WI38 (cell line): Measurements from ENCODE around the gene CBX2.

Experiments
- H3K4me3 ChIP-seq: 2 replicates; pipeline ENCODE4 v1.5.1; 2011; ENCODE audit warnings: low read depth, mild to moderate bottlenecking, control low read depth, low read length
- TF ChIP-seq, protein P1 (sequence below): IDR thresholded peaks from 2 replicates; pipeline ENCODE4 v1.5.1; 2012; ENCODE audit warnings: low read depth, mild to moderate bottlenecking, control low read depth, low read length

CBX2 gene

DNA sequence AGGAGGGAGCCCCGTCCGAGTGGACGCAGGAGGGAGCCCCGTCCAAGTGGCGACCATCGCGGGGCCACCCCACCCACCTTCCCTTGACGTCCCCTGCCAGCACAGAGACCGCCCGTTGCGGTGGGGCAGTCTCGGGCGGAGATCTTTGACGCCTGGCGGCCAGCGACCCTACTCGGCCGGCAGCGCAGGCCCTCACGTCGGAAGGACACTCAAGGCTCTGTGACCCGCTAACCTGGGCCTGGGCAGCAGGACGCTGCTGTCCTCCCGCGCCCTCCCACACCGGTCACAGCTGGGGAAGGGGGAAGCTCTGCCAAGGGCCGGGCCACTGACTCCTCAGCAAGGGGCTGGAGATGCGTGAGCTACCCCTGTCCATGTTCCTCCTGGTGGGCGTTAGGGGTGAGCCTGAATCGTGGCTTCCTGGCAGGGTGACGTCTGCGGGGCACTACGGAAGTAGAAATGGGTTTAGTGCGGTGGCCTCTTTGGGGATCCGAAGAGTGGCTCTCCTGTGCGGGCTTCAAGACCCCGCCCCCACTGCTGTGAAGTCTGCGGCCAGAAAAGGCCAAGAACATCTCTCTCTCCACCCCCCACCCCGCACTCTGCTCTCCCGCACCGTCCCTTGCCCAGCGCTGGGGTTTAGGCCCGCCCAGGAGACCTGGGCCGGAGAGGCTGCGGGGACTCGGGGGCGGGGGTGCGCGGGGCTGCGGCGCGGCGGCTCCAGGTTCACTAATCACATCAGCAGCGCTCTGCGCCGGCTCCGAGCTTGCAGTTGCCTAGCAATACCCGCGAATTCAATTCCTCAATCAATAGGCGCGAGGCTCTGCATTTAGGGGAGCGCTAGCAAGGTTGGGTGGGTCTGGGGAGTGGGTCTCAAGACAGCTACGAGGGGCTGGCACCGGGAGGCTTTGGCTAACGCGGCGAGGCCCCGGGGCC, 13.1 kb downstream of the CBX2 start:
- no peak overlapping the region for H3K4me3 ChIP-seq
- TF ChIP-seq, protein P1, sequence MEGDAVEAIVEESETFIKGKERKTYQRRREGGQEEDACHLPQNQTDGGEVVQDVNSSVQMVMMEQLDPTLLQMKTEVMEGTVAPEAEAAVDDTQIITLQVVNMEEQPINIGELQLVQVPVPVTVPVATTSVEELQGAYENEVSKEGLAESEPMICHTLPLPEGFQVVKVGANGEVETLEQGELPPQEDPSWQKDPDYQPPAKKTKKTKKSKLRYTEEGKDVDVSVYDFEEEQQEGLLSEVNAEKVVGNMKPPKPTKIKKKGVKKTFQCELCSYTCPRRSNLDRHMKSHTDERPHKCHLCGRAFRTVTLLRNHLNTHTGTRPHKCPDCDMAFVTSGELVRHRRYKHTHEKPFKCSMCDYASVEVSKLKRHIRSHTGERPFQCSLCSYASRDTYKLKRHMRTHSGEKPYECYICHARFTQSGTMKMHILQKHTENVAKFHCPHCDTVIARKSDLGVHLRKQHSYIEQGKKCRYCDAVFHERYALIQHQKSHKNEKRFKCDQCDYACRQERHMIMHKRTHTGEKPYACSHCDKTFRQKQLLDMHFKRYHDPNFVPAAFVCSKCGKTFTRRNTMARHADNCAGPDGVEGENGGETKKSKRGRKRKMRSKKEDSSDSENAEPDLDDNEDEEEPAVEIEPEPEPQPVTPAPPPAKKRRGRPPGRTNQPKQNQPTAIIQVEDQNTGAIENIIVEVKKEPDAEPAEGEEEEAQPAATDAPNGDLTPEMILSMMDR = no peak

DNA sequence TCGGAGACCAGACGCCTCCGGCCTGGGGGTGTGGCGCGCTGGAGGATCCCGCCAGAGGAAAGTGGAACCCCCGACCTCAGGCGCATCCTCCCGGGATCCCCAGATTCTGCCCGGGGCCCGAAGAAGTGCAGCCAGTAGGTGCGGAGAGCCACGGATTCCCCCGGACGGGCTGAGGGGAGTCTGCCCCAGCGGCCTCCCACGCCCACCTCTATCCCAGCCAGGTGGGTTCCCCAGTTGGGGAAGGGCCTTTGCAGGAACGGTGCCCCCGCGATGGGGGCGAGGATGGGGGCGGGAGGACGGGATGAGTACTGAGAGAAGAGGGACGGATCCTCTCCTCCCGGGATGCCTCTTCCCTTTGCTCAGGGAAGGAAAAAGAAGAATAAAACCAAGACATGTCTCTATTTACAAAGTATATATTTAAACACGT, 13.8 kb downstream of the CBX2 start:
- no peak overlapping the region for H3K4me3 ChIP-seq

DNA sequence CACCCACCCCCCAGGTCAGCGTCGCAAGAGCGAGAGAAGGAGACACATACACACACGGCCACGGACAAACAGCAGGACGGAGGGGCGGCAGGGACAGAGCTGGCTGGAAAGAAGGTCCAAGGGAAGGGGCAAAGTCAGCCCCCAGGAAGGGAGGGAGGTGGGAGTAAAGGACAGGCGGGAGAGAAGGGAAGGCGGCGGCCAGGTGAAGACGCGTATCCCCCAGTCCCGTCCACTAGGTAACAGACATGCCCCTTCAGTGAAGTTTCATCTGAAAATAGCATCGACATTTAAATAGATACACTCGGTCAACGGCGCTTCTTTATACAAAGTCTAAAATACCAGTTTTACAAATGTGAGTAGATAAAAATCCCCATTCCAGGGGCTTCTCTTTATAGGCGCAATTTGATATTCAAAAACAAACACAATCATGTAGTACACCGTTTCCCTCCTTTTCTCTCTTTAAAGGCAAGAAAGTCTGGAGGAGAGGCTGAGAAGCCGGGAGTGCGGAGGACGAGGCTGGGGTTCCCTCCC, 14.5 kb downstream of the CBX2 start:
- peak overlapping the region; percentile 61 for H3K4me3 ChIP-seq
- TF ChIP-seq, protein P1 = no peak

More for the DNA sequence above, 13.8 kb downstream of the CBX2 start:
- TF ChIP-seq, protein P1 = no peak

DNA sequence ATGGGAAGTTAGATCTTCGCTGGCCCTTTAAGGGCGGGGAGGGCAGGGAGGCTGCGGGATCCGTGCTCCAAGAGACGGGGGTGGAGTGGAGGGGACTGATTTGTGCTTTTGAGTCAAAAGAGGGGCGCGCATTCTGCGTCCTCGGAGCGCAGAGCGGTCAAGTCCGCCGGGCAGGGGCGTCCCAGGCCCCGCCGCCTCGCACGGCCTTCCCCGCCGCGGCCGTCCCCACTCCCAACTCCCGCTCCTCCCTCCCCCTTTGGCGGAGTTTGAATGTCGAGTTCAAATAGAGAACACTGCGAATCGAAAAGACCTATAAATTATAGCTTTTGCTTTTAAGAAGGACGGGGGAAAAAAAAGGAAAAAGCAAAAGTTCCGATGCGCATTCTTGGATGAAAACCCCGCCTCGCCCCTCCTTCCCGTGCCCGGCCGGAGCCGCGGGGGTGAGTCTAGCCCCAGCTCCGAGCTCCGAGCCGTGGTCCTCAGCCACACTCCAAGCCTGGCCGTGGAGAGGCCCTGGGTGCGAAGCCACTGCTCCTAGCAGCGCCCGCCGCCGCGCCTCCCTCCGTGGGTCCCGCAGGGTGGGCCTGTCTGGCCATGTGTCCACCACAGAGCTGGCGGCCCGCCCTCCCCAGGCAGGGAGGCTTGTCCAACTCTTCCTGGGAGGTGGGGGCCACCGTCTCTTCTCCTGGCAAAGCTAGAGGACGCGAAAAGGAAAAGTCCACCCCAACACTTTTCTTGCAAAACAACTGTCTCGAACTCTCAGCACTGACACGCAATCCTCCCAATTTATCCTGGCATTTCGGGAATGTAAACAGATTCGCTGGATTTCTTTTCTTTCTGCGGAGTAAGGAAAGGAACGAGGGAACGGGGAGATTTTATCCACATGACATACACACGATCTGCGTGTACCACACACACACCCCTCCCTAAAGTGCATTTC, 15.3 kb downstream of the CBX2 start:
- TF ChIP-seq, protein P1 = no peak
- peak overlapping the region; percentile 61 for H3K4me3 ChIP-seq

DNA sequence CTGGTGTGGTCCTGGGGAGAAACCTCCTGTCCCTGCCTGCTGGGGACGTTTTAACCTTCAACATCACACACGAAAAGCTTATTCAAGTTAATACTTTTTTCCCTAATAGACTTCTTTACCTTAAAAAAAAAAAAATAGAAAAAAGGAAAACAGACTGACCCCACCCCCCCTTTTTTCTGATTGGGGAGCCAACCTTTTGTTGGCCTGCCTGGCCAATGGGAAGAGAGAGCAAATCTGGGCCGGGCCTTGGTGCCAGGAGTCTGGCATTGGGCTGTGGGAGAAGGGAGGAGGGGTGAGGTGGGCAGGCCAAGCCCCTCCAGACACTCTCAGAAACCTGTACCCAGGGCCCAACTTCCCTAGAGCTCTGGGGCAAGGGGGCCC, 16.0 kb downstream of the CBX2 start:
- TF ChIP-seq, protein P1 = no peak
- peak overlapping the region; percentile 61 for H3K4me3 ChIP-seq

DNA sequence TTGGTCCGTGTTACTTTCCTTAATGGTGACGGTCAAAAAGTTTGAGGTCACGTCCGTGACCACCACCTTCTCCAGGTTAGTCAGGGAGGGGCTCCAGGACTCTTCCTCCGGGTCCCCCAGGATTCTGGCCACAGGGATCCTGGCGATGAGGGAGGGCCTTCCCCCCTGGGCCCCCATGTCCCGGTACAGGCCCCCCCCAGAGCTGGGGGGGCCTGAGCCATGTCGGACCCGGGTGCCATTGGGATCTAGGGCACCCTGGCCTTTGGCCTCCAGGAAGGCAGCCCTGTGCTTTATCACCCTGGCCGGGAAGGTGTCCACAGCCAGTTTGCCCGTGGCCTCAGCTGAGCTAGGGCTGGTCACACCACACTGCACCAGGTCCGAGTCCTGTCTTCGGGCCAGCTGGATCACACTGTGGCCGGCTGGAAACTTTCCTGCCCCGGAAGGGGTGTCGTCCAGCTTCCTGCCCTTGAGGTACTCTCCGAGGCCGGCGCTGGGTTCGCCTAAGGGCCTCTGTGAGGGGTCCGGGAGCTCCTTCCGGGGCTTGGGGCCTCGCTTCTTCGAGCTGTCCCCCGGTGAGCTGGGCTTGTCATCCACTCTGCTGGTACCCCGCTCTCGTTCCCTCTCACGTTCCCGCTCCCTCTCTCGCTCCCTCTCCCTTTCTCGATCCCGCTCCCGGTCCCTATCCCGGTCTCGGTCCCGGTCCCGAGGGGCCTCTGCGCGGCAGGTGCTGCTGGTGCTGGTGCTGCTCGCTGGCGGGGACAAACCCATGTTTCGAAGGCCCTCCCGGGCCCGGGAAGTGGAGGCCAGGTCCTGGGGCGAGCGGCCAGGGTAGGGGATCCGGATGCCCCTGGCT, 16.9 kb downstream of the CBX2 start:
- no peak overlapping the region for H3K4me3 ChIP-seq
- TF ChIP-seq, protein P1 = no peak
